Erythroblast (primary cell): Measurements from ENCODE around the gene SAMD11.

Source experiments
- DNase-seq, 2 experiments: peaks; one replicate each; lab custom pipeline; 2025; lab: John Stamatoyannopoulos, UW
- GATA1 ChIP-seq: IDR thresholded peaks from 2 replicates; pipeline ENCODE4 v1.6.1; 2011; ENCODE audit warnings: low read depth, mild to moderate bottlenecking, control low read depth, low read length, moderate library complexity
- POLR2A ChIP-seq: IDR thresholded peaks from 2 replicates; pipeline ENCODE4 v1.6.1; 2011; ENCODE audit warnings: mild to moderate bottlenecking, low read length

The SAMD11 gene

DNA sequence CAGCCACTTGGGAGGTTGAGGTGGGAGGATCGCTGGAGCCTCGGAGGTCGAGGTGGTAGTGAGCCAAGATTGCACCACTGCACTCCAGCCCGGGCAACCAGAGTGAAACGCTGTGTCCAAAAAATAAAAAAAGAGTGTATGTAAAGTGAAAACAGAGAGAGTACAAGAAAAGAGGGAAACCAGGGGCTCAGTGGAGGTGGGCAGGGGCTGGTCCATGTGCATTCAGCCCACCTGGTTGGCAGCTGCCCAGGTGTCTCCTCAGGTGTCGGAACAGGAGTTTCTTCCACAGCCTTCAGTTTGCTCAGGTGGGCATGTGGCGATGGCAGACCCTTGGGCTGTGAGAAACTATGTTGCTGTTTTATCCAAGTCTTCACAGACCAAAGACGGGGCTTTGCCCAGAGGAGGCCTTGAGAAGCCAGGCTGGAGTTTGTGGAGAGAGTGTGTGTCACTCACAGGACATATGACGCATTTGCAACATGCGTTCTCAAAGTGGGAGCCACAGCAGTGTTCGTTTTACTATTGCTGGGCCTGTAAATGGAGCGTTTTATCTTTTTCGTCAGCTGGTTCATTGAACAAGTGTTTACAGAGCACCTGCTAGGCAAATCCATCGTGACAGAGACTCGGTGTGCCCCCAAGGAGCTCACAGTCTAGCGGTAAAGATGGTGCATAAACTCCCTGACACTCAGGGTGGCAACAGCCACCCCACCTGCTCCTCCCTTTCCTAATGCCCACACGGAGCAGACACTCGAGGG, 22.4 kb upstream of the SAMD11 start:
- no peak for DNase-seq
- TF ChIP-seq POLR2A (no peak), GATA1 (no peak)

DNA sequence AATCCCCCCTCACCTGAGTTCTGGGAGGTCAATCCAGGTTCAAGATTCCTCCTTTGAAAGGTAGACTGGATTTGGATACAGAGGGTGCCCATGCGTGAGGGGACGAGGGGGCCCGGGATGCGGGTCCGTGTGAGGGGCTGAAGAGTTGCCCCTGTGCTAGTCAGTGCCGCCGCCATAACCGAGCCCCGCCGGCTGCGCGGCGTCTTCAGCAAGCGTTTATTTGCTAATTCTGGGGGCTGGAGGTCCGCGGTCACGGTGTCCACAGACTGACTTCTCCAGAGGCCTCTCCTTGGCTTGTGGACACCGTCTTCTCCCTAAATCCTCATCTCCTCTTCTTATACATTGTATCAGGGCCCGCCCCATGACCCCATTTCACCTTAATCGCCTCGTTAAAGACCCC, 20.9 kb upstream of the SAMD11 start:
- DNase-seq, result no peak
- TF ChIP-seq POLR2A (no peak), GATA1 (no peak)

DNA sequence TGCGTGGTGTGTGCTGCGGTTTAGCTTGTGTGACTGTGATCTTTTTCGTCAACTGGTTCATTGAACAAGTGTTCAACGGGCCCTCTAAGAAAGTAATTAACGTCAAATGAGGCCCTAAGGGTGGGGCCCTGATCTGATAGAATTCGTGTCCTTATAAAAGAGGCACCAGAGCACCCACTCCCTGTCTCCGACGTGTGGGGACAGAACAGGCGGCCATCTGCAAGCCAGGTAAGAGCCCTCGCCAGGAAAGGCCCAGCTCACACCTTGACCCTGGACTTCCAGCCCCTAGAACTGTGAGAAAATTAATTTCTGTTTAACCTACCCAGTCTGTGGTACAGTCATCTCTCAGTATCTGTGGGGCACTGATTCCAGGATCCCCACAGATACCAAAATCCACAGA, 20.4 kb upstream of the SAMD11 start:
- TF ChIP-seq POLR2A (no peak), GATA1 (no peak)
- no peak for DNase-seq

DNA sequence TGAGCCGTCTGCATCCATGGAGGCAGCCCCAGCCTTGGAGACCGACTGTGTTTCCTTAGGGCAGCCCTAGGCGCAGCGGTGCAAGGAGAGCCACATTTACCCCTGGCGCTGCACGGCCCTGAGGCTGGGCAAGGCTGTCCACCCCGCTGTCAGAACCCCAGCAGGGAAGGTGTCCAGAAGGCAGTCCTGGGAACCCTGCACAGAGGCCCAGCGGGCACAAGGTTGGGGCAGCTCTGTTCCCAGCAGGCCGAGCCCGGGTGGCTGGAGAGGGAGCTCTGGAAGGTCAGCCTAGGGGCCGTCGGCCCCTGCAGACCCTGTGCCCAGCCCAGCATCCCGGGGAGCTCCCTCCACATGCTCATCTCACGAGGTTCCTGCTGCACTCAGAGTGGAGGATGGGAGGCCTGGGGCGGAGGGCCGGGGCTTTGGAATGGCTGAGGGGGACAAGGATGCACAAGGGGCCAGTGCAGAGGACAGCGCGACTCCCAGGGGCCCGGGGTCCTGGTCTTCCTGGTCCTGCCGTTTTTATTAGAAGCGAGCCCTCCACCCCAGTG, 19.9 kb upstream of the SAMD11 start:
- no peak for DNase-seq
- TF ChIP-seq POLR2A (no peak), GATA1 (no peak)

DNA sequence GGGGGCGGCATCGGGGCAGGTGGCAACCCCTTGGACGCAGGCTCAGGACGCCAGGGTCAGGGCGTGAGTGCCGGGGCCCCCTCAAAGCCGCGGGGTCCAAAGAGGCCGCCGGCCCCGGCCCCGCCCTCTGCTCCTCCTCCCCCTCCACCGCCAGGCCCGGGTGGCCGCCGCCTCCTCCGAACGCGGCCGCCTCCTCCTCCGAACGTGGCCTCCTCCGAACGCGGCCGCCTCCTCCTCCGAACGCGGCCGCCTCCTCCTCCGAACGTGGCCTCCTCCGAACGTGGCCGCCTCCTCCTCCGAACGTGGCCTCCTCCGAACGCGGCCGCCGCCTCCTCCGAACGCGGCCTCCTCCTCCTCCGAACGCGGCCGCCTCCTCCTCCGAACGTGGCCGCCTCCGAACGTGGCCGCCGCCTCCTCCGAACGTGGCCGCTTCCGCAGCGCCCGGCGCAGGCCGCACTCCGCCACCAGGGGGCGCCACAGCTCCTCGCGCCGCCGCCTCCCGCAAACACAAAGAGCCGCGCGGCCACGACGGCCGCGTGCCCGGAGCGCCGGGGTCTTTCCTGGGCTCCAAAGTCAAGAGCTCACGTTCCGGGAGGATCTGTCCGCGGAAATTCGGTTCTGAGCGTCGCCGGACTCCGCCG, 19.3 kb upstream of the SAMD11 start:
- TF ChIP-seq POLR2A (no peak), GATA1 (no peak)
- peak; percentile 82 to 90 for DNase-seq

DNA sequence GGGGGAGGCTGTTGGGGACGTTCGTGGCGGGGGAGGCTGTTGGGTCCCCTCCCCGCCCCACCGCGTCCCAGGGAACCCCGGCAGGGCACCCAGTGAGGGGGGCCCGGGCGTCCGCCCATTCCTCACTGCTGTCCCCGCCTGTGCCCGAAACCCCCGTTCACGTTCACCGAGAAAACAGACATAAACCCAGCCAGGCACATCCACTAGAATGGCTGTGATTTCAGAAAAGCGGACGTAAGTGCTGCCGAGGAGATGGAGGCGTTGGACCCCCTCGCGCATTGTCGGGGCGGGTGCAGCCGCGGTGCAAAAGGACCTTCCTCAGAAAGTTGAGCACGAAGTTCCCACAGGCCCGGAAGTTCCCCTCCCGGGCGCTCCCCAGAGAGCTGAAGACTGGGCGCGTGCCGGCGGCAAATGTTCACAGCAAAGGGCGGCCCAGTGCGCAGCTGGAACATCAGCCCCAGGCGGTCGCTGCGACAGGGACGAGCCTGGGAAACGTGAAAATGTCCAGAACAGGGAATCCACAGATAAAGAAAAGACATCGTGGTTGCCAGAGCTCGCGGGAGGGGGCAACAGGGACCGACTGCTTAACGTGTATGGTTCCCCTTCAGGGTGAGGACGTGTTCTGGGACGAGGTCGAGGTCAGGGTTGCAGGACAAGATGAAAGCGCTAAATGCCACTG, 18.5 kb upstream of the SAMD11 start:
- no peak for DNase-seq
- no peak for TF ChIP-seq POLR2A
- no peak for TF ChIP-seq GATA1

DNA sequence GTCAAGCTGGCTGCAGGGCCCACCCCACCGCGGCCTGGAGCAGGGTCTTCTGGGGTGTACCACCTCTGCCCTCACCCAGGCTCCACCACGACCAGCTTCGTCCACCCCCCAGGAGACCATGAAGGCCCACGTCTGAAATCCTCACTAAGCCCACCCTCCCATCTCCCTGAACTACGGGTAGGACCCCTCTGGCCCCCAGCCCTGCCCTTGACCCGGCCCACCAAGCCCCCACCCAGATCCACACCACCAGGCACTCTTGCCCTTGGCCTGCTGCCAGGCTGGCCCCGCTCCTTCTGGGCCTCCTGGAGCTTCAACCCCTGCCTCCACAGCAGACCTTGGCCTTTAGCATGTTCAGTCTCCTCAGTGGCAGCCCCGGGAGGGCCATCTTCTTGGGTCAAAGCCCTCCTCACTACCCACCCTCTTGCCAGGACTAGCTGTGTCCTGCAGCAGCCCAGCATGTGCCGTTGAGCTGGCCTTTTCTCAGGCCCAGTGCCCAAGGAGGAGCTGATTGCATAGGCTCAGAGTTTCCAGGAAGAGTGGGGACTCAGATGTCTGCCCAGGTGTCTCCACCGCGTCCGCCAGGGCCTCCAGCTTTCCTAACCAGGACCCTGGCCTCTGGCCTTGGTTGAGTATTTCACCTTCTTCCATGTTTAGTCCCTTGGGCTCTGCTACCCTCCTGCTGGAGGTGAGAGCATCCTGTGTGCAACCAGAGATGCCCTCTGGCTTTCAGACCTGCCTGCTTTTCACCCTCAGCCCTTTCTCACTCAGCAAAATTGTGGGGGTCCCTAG, 17.7 kb upstream of the SAMD11 start:
- no peak for DNase-seq
- TF ChIP-seq GATA1 (no peak), POLR2A (no peak)

DNA sequence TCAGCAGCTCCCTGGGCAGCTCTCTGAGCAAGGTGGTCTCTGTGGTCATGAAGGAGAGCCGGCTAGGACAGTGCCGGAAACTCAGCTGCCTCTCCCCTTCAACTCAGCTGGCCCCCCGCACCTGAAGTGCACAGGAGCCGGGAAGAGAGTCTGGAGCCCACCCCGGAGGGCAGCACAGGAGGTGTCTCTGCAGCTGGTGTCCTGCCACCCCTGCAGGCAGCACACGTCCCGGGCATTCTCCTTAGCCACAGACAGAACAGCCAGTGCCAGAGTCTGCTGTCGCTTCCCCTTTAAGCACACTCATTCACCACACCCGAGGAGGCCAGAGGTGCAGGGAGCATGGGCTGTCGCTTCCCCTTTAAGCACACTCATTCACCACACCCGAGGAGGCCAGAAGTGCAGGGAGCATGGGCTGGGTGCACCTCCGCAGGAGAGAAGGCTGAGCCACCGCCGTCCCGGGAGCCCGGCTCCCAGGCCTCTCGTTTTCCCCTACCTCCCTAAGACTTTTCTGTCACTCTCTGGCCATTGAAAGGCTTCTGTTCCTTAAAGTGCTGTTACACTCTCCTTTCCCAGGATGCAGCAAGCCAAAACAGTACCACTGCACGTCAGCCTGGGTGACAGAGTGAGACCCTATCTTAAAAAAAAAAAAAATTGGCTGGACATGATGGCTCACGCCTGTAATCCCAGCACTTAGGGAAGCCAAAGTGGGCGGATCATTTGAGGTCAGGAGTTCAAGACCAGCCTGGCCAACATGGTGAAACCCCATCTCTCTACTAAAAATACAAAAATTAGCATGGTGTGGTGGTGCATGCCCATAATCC, 16.9 kb upstream of the SAMD11 start:
- peak; percentile 27 to 43 for DNase-seq
- TF ChIP-seq POLR2A, result no peak
- no peak for TF ChIP-seq GATA1

DNA sequence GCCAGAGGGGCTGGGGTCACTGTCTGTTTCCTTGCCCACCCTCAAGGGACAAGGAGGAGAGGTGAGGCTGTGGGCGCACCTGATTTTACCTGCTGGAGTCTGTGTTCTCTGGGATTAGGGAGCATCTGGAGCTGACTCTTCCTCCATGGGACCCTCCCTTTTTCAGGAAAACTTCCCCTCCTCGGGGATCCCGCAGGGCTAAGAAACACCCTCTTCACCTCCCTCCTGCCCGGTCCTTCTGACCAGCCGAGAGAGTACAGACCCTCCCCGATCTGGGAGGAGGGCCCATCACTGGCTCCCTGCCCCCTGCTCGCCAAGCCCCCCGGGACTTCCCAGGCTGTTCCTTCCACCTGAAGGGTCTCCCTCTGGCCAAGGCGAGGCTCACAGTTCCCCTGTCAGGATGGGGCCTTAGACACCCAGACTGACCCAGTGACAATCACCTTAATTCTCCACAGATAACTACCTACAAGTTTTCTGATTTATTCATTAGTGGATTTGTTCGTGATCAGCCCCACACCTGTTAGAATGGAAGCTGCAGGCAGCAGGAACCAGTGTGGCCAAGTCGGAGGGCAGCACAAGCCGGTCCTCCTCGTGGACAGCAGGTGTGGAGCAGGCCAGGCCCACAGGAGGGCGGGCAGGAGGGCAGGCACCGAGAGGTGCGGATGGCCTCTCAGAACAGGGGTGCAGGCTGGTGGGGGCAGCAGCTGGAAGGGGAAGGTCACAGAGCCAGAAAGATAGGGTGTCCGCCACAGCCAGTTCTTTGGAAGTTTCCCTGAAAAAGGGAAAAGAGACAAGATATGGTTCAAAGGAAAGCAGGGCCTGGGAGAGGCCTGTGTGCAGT, 15.9 kb upstream of the SAMD11 start:
- no peak for DNase-seq
- TF ChIP-seq GATA1 (no peak), POLR2A (no peak)

DNA sequence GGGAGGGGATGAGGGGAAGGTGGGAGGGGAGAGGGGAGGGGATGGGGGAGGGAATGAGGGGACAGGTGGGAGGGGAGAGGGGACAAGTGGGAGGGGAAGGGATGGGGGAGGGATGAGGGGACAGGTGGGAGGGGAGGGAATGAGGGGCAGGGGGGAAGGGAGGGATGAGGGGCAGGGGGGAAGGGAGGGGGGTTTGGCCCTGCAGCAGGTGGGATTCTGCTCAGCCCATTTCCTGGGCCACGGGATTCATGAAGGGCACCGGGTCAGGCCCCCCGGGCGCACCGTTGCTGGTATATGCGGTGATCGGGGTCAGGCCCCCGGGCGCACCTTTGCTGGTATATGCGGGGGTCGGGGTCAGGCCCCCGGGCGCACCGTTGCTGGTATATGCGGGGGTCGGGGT, 15.1 kb upstream of the SAMD11 start:
- DNase-seq, result no peak
- no peak for TF ChIP-seq POLR2A
- no peak for TF ChIP-seq GATA1

DNA sequence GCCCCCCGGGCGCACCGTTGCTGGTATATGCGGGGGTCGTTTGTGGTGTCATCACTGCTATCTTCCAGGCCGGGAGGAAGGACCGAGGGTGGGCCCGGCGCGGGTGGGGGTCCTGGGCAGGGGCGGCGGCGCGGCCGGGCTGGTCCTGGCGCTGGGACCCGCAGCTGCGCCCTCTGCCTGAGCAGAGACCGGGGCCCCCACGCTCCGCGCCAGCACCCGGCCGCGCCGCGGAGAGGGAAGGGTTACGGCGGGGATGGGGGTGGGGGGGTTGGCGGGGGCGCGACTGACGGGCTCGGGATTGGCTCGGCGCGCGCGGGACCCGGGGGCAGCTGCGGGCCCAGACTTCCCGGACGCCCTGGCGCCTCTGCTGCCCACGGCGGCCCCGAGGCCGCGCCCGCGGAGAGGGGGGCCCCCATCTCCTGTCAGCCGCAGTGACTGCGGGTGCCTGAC, 13.8 kb upstream of the SAMD11 start:
- no peak for DNase-seq
- TF ChIP-seq POLR2A (no peak), GATA1 (no peak)
